Stimulated activated CD8-positive, alpha-beta memory T cell treated with anti-CD3 and anti-CD28 coated beads, Interleukin-12 subunit alpha, Interleukin-12 subunit beta, amount 100 ng/mL, for 24 hours (primary cell): ENCODE data around the gene SSH3.
"Not testable (repeated sequence)": the region's sequence is repeated elsewhere in the genome, so short reads cannot be mapped to it uniquely, and the experiment has no call there.

Experiments used
- DNase-seq: peaks from one replicate; pipeline ENCODE4 v3.0.0-alpha.2; 2020; ENCODE audit errors: extremely low read depth

SSH3 gene

GRCh38 chr11:67303132-67303834 is at the start of gene SSH3:
SSH3 (plus strand) TSS chr11:67303530; CDS start chr11:67303626, 96 bp downstream.
- no peak for DNase-seq

GRCh38 chr11:67253872-67254624 is 49.3 kb upstream of the SSH3 start:
- DNase-seq, result no peak

- no peak for DNase-seq
These were observed 48.5 kb upstream of the SSH3 start for GRCh38 chr11:67254798-67255197.

- no peak for DNase-seq
These were observed 48.0 kb upstream of the SSH3 start for GRCh38 chr11:67255353-67255752.

- no peak for DNase-seq
These were observed 47.5 kb upstream of the SSH3 start for GRCh38 chr11:67255864-67256263.

GRCh38 chr11:67256477-67257135 is 46.7 kb upstream of the SSH3 start:
- no peak for DNase-seq

- DNase-seq, result no peak
These were observed 42.9 kb upstream of the SSH3 start for GRCh38 chr11:67260406-67260805.

GRCh38 chr11:67260885-67261639 is 42.3 kb upstream of the SSH3 start:
- not testable (repeated sequence) for DNase-seq

GRCh38 chr11:67261640-67261945 is 41.7 kb upstream of the SSH3 start:
- DNase-seq, result no peak

GRCh38 chr11:67261946-67262681 is 41.2 kb upstream of the SSH3 start:
- DNase-seq, result no peak

- no peak for DNase-seq
These were observed 40.3 kb upstream of the SSH3 start for GRCh38 chr11:67262731-67263675.

- DNase-seq, result no peak
These were observed 39.1 kb upstream of the SSH3 start for GRCh38 chr11:67264260-67264659.

- no peak for DNase-seq
These were observed 38.3 kb upstream of the SSH3 start for GRCh38 chr11:67264877-67265632.

GRCh38 chr11:67265633-67266448 is 37.5 kb upstream of the SSH3 start:
- no peak for DNase-seq

- DNase-seq, result no peak
These were observed 36.7 kb upstream of the SSH3 start, which contains the start of gene GRK2 for GRCh38 chr11:67266449-67267187. GRK2 (plus strand) TSS chr11:67266473; CDS start chr11:67266700, 227 bp downstream.

- no peak for DNase-seq
These were observed 35.9 kb upstream of the SSH3 start for GRCh38 chr11:67267188-67268080.
